Right lobe of liver (tissue), 4 donors: ENCODE results near the gene STAT5B.

Experiments used
- POLR2A ChIP-seq: fragments of 450-650 bp; IDR thresholded peaks from one replicate; pipeline ENCODE4 v1.6.1; 2017; ENCODE audit warnings: antibody characterized with exemption, mild to moderate bottlenecking
- TF ChIP-seq, protein P1 (sequence below), 4 donors: fragments of 200-600 bp in 3 of 4; fragments of 450-650 bp in 1 of 4; IDR thresholded peaks; one replicate each; pipeline versions ENCODE4 v1.5.1 to v1.8.0; 2016 to 2022; ENCODE audit warnings: antibody characterized with exemption in 4 of 4, mild to moderate bottlenecking in 2 of 4
- donor health status: DM: no; HTN: no; CAD: no.
- donor health status: DM: no; HTN: no; CAD: no.
- donor health status: DM: no; HTN: yes; CAD: no.

DNA sequence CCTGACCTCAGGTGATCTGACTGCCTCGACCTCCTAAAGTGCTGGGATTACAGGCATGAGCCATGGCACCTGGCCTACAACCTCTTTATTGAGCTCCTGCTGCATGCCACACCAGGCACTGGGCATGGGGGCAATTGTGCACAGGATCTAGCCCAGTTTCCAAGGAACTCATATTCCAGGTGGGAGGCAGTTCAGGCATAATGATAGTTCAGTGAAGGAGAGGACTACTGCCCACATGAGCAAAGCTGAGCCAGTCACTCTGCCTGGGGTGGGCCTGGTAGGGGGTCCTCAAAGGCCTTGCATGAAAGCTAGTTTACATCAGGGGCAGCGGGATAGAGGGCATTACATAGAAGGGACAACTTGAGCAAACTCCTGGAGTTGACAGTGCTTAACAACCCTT, 88.4 kb downstream of the STAT5B start:
- TF ChIP-seq, protein P1, sequence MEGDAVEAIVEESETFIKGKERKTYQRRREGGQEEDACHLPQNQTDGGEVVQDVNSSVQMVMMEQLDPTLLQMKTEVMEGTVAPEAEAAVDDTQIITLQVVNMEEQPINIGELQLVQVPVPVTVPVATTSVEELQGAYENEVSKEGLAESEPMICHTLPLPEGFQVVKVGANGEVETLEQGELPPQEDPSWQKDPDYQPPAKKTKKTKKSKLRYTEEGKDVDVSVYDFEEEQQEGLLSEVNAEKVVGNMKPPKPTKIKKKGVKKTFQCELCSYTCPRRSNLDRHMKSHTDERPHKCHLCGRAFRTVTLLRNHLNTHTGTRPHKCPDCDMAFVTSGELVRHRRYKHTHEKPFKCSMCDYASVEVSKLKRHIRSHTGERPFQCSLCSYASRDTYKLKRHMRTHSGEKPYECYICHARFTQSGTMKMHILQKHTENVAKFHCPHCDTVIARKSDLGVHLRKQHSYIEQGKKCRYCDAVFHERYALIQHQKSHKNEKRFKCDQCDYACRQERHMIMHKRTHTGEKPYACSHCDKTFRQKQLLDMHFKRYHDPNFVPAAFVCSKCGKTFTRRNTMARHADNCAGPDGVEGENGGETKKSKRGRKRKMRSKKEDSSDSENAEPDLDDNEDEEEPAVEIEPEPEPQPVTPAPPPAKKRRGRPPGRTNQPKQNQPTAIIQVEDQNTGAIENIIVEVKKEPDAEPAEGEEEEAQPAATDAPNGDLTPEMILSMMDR (IDR thresholded peaks at IDR 0.05), result no peak
- no peak for TF ChIP-seq POLR2A
